Neural cell (in vitro differentiated cells): ENCODE measurements around the gene RELN.

Source experiments
- CTCF ChIP-seq: fragments of 450-650 bp; IDR thresholded peaks from 2 replicates; pipeline ENCODE4 v1.5.1; 2014; ENCODE audit warnings: antibody characterized with exemption, mild to moderate bottlenecking, moderate library complexity; ENCODE audit not compliant: poor library complexity, severe bottlenecking
- POLR2AphosphoS5 ChIP-seq: IDR thresholded peaks from 2 replicates; pipeline ENCODE4 v1.6.1; 2012
- TF ChIP-seq, protein P1 (sequence below): IDR thresholded peaks from 2 replicates; pipeline ENCODE4 v1.6.1; 2012; ENCODE audit warnings: borderline replicate concordance

DNA sequence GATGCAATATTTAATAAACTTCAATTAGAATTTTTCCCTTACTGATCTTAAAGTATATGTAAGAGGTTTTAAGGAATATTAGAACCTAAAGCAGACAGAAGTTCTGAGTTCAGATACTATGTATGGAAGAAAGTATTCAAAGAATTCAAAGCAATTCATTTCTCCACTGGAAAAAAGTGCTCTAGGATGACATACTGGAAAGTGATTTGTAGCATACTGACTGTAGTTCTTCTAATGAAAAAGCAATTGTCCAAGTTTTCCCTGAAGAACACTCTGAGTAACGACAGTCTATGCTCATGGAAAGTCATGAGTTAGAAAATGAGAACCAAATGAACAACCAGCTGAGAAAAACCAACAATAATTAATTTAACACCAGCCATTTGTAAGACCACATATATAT, 362.7 kb downstream of the RELN start:
- TF ChIP-seq CTCF (no peak), POLR2AphosphoS5 (no peak)
- TF ChIP-seq, protein P1, sequence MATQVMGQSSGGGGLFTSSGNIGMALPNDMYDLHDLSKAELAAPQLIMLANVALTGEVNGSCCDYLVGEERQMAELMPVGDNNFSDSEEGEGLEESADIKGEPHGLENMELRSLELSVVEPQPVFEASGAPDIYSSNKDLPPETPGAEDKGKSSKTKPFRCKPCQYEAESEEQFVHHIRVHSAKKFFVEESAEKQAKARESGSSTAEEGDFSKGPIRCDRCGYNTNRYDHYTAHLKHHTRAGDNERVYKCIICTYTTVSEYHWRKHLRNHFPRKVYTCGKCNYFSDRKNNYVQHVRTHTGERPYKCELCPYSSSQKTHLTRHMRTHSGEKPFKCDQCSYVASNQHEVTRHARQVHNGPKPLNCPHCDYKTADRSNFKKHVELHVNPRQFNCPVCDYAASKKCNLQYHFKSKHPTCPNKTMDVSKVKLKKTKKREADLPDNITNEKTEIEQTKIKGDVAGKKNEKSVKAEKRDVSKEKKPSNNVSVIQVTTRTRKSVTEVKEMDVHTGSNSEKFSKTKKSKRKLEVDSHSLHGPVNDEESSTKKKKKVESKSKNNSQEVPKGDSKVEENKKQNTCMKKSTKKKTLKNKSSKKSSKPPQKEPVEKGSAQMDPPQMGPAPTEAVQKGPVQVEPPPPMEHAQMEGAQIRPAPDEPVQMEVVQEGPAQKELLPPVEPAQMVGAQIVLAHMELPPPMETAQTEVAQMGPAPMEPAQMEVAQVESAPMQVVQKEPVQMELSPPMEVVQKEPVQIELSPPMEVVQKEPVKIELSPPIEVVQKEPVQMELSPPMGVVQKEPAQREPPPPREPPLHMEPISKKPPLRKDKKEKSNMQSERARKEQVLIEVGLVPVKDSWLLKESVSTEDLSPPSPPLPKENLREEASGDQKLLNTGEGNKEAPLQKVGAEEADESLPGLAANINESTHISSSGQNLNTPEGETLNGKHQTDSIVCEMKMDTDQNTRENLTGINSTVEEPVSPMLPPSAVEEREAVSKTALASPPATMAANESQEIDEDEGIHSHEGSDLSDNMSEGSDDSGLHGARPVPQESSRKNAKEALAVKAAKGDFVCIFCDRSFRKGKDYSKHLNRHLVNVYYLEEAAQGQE = no peak
